ENCODE measurements around the gene AKAP9.
"Not testable (repeated sequence)": the region's sequence is repeated elsewhere in the genome, so short reads cannot be mapped to it uniquely, and the experiment has no call there.

Gene AKAP9

GRCh38 chr7:92141161-92141560 lies 200.5 kb downstream of the AKAP9 start:
- no peak overlapping the region for H3K23ac ChIP-seq (ENCODE audit: low read length)
- whole genome bisulfite sequencing (ENCODE audit: extremely low coverage, insufficient coverage, low lambda C conversion rate) = no CpG with 5 or more reads among the region's 7 CpGs
- no peak overlapping the region for H3K9ac ChIP-seq (ENCODE audit: low read length)
- DNase-seq = no peak
- no peak overlapping the region for H2AK5ac ChIP-seq (ENCODE audit: low read length)
- H2BK120ac ChIP-seq (ENCODE audit: low read depth, low read length) = no peak overlapping the region
- no peak overlapping the region for H3K4me2 ChIP-seq (ENCODE audit: low read length)
- H3K27me3 ChIP-seq (ENCODE audit: insufficient read depth, low read length, poor library complexity) = no peaks in the 10 kb centered on the region
- no peak overlapping the region for H4K5ac ChIP-seq (ENCODE audit: low read length)
- H2BK5ac ChIP-seq (ENCODE audit: low read length) = no peak overlapping the region
- no peak overlapping the region for H3K4ac ChIP-seq (ENCODE audit: low read depth, low read length)
- H3K79me1 ChIP-seq (ENCODE audit: low read length) = no peaks in the 10 kb centered on the region
- H4K8ac ChIP-seq (ENCODE audit: low read depth, low read length) = no peak overlapping the region
- no peak overlapping the region for H3K56ac ChIP-seq (ENCODE audit: low read length)
- no peak overlapping the region for H3K4me3 ChIP-seq (ENCODE audit: low read length)
- no peak overlapping the region for H2BK15ac ChIP-seq (replicated peaks; ENCODE audit: low read depth)
- H3K4me1 ChIP-seq (ENCODE audit: control insufficient read depth, low read depth, low read length) = no peaks in the 10 kb centered on the region
- no peak overlapping the region for H3K18ac ChIP-seq (ENCODE audit: low read length)
- no peaks in the 10 kb centered on the region for H3K79me2 ChIP-seq (ENCODE audit: control insufficient read depth, insufficient read depth, low read length)
- no peak overlapping the region for H3K27ac ChIP-seq (ENCODE audit: low read depth, low read length)
- H3K36me3 ChIP-seq (ENCODE audit: control insufficient read depth, insufficient read depth, low read length) = no peaks in the 10 kb centered on the region

- not testable (repeated sequence) for H2BK15ac ChIP-seq (replicated peaks; ENCODE audit: low read depth); H2AK5ac ChIP-seq (ENCODE audit: low read length); H3K27me3 ChIP-seq (ENCODE audit: insufficient read depth, low read length, poor library complexity); H4K5ac ChIP-seq (ENCODE audit: low read length); H3K9ac ChIP-seq (ENCODE audit: low read length); H3K4me3 ChIP-seq (ENCODE audit: low read length); H3K18ac ChIP-seq (ENCODE audit: low read length); H3K4me2 ChIP-seq (ENCODE audit: low read length); H3K27ac ChIP-seq (ENCODE audit: low read depth, low read length); H3K79me2 ChIP-seq (ENCODE audit: control insufficient read depth, insufficient read depth, low read length); H2BK120ac ChIP-seq (ENCODE audit: low read depth, low read length); H3K36me3 ChIP-seq (ENCODE audit: control insufficient read depth, insufficient read depth, low read length); H4K8ac ChIP-seq (ENCODE audit: low read depth, low read length); H3K4ac ChIP-seq (ENCODE audit: low read depth, low read length); H3K79me1 ChIP-seq (ENCODE audit: low read length); H2BK5ac ChIP-seq (ENCODE audit: low read length); H3K23ac ChIP-seq (ENCODE audit: low read length); H3K4me1 ChIP-seq (ENCODE audit: control insufficient read depth, low read depth, low read length); DNase-seq; H3K56ac ChIP-seq (ENCODE audit: low read length)
- no CpG with 5 or more reads among the region's 9 CpGs for WGBS (ENCODE audit: extremely low coverage, insufficient coverage, low lambda C conversion rate)
These were observed 202.1 kb downstream of the AKAP9 start for GRCh38 chr7:92142791-92143190.

- H4K8ac ChIP-seq (ENCODE audit: low read depth, low read length); H3K4me1 ChIP-seq (ENCODE audit: control insufficient read depth, low read depth, low read length); DNase-seq; H3K79me1 ChIP-seq (ENCODE audit: low read length); H3K4me2 ChIP-seq (ENCODE audit: low read length); H3K18ac ChIP-seq (ENCODE audit: low read length); H3K23ac ChIP-seq (ENCODE audit: low read length); H3K27ac ChIP-seq (ENCODE audit: low read depth, low read length); H4K5ac ChIP-seq (ENCODE audit: low read length); H3K79me2 ChIP-seq (ENCODE audit: control insufficient read depth, insufficient read depth, low read length); H3K56ac ChIP-seq (ENCODE audit: low read length); H2BK15ac ChIP-seq (replicated peaks; ENCODE audit: low read depth); H3K27me3 ChIP-seq (ENCODE audit: insufficient read depth, low read length, poor library complexity); H2BK5ac ChIP-seq (ENCODE audit: low read length); H2BK120ac ChIP-seq (ENCODE audit: low read depth, low read length); H3K9ac ChIP-seq (ENCODE audit: low read length); H3K4ac ChIP-seq (ENCODE audit: low read depth, low read length); H3K4me3 ChIP-seq (ENCODE audit: low read length); H2AK5ac ChIP-seq (ENCODE audit: low read length); H3K36me3 ChIP-seq (ENCODE audit: control insufficient read depth, insufficient read depth, low read length): not testable (repeated sequence)
- WGBS (ENCODE audit: extremely low coverage, insufficient coverage, low lambda C conversion rate) = no CpG with 5 or more reads among the region's 50 CpGs
These were observed 202.7 kb downstream of the AKAP9 start for GRCh38 chr7:92143192-92143880.

GRCh38 chr7:92149736-92150239 lies 209.1 kb downstream of the AKAP9 start:
- Histone ChIP-seq H3K18ac (ENCODE audit: low read length) (no peak overlapping the region), H2BK5ac (ENCODE audit: low read length) (no peak overlapping the region), H4K5ac (ENCODE audit: low read length) (no peak overlapping the region), H2BK120ac (ENCODE audit: low read depth, low read length) (no peak overlapping the region), H2BK15ac (replicated peaks; ENCODE audit: low read depth) (no peak overlapping the region), H3K27me3 (ENCODE audit: insufficient read depth, low read length, poor library complexity) (no peaks in the 10 kb centered on the region), H3K27ac (ENCODE audit: low read depth, low read length) (no peak overlapping the region), H3K56ac (ENCODE audit: low read length) (no peak overlapping the region), H2AK5ac (ENCODE audit: low read length) (no peak overlapping the region), H3K4ac (ENCODE audit: low read depth, low read length) (no peak overlapping the region), H3K79me2 (ENCODE audit: control insufficient read depth, insufficient read depth, low read length) (no peaks in the 10 kb centered on the region), H3K4me1 (ENCODE audit: control insufficient read depth, low read depth, low read length) (no peaks in the 10 kb centered on the region), H3K23ac (ENCODE audit: low read length) (no peak overlapping the region), H3K79me1 (ENCODE audit: low read length) (no peaks in the 10 kb centered on the region), H4K8ac (ENCODE audit: low read depth, low read length) (no peak overlapping the region), H3K9ac (ENCODE audit: low read length) (no peak overlapping the region), H3K36me3 (ENCODE audit: control insufficient read depth, insufficient read depth, low read length) (no peaks in the 10 kb centered on the region), H3K4me2 (ENCODE audit: low read length) (no peak overlapping the region), H3K4me3 (ENCODE audit: low read length) (no peak overlapping the region)
- no peak for DNase-seq
- no CpG with 5 or more reads among the region's 5 CpGs for WGBS (ENCODE audit: extremely low coverage, insufficient coverage, low lambda C conversion rate)

- H3K4me1 ChIP-seq (ENCODE audit: control insufficient read depth, low read depth, low read length) = no peaks in the 10 kb centered on the region
- WGBS (ENCODE audit: extremely low coverage, insufficient coverage, low lambda C conversion rate) = no CpG with 5 or more reads among the region's 1 CpG
- H3K18ac ChIP-seq (ENCODE audit: low read length) = no peak overlapping the region
- no peak overlapping the region for H3K9ac ChIP-seq (ENCODE audit: low read length)
- H3K79me1 ChIP-seq (ENCODE audit: low read length) = no peaks in the 10 kb centered on the region
- H3K79me2 ChIP-seq (ENCODE audit: control insufficient read depth, insufficient read depth, low read length) = no peaks in the 10 kb centered on the region
- no peak overlapping the region for H3K4ac ChIP-seq (ENCODE audit: low read depth, low read length)
- H3K56ac ChIP-seq (ENCODE audit: low read length) = no peak overlapping the region
- no peak overlapping the region for H2BK15ac ChIP-seq (replicated peaks; ENCODE audit: low read depth)
- no peak overlapping the region for H3K4me2 ChIP-seq (ENCODE audit: low read length)
- no peak overlapping the region for H2AK5ac ChIP-seq (ENCODE audit: low read length)
- H3K27me3 ChIP-seq (ENCODE audit: insufficient read depth, low read length, poor library complexity) = no peaks in the 10 kb centered on the region
- DNase-seq = no peak
- no peak overlapping the region for H3K23ac ChIP-seq (ENCODE audit: low read length)
- no peak overlapping the region for H4K5ac ChIP-seq (ENCODE audit: low read length)
- no peak overlapping the region for H3K4me3 ChIP-seq (ENCODE audit: low read length)
- H4K8ac ChIP-seq (ENCODE audit: low read depth, low read length) = no peak overlapping the region
- H2BK120ac ChIP-seq (ENCODE audit: low read depth, low read length) = no peak overlapping the region
- no peak overlapping the region for H2BK5ac ChIP-seq (ENCODE audit: low read length)
- no peak overlapping the region for H3K27ac ChIP-seq (ENCODE audit: low read depth, low read length)
- no peaks in the 10 kb centered on the region for H3K36me3 ChIP-seq (ENCODE audit: control insufficient read depth, insufficient read depth, low read length)
These were observed 209.9 kb downstream of the AKAP9 start for GRCh38 chr7:92150450-92151017.

All from mesendoderm (in vitro differentiated cells).